HCT116 (cell line): ENCODE data around the gene NABP1. TPM values are rescaled to one million over a fixed set of nuclear protein-coding genes. Genes with fewer than 3 reads are reported as not detected.

Source experiments
- ATAC-seq: fragments of 200-7000 bp; cut with Tn5 transposase; 2 replicates; pipeline ENCODE4 v1.9.1; 2020; ENCODE audit warnings: mild to moderate bottlenecking, moderate library complexity
- BruUV-seq: library from RNA; stranded (reverse); fragments of 400-500 nt; replicated peaks from 2 replicates; lab custom pipeline; 2021; lab: Mats Ljungman, UMichigan
- CTCF ChIA-PET: fragments of 300-600 bp; sonication (Branson Sonifier 250); formaldehyde crosslinking; loops from one replicate; lab custom pipeline; 2021; ENCODE audit warnings: antibody characterized with exemption; lab: Charles Lee
- POLR2A ChIA-PET: fragments of 300-600, 350-600 bp; sonication (Branson Sonifier 250); formaldehyde crosslinking; loops from one replicate; lab custom pipeline; 2021; ENCODE audit warnings: antibody characterized with exemption; lab: Charles Lee
- RAD21 ChIA-PET, 2 experiments: fragments of 300-600 bp; sonication (Branson Sonifier 250); formaldehyde crosslinking; loops; one replicate each; lab custom pipeline; 2023; ENCODE audit warnings: low total read pairs in 2 of 2; ENCODE audit not compliant: uncharacterized antibody in 2 of 2, unreplicated experiment in 2 of 2, low non-redundant PET in 1 of 2; lab: Charles Lee
- DNase-seq: peaks from one replicate; pipeline ENCODE4 v3.0.0-alpha.2; 2010; ENCODE audit warnings: low read depth, low spot score
- H2AFZ ChIP-seq: fragments of 200-600 bp; shearing (Covaris generic), sonication (generic); 2 replicates; pipeline ENCODE4 v1.6.1; 2017; ENCODE audit warnings: low read depth, mixed run types, mixed read lengths, antibody characterized with exemption, low read length; ENCODE audit not compliant: poor library complexity, severe bottlenecking
- H3K27ac ChIP-seq: 2 replicates; pipeline ENCODE4 v1.5.1; 2012; ENCODE audit warnings: low read depth, low read length
- H3K27me3 ChIP-seq: fragments of 200-600 bp; sonication (generic); 2 replicates; pipeline ENCODE4 v1.6.1; 2016; ENCODE audit warnings: mixed run types, low read length, mixed read lengths; ENCODE audit not compliant: insufficient read depth
- H3K36me3 ChIP-seq, 2 experiments: fragments of 200-500 bp in 1 of 2; fragments of 200-600 bp in 1 of 2; sonication (Bioruptor generic) in 1 of 2; sonication (generic) in 1 of 2; 2 replicates each; pipeline versions ENCODE4 v1.5.1 to v1.6.1; 2014 to 2016; ENCODE audit warnings: low read length in 2 of 2, inconsistent platforms in 1 of 2, mixed read lengths in 1 of 2, mixed run types in 1 of 2; ENCODE audit not compliant: insufficient read depth in 2 of 2, control insufficient read depth in 1 of 2
- H3K4me1 ChIP-seq, 2 experiments: fragments of 200-600 bp in 1 of 2; sonication (generic) in 1 of 2; 2 replicates each; pipeline versions ENCODE4 v1.5.1 to v1.6.1; 2012 to 2017; ENCODE audit warnings: low read length in 2 of 2, inconsistent platforms in 1 of 2, mild to moderate bottlenecking in 1 of 2, mixed read lengths in 1 of 2, mixed run types in 1 of 2, moderate library complexity in 1 of 2; ENCODE audit not compliant: insufficient read depth in 2 of 2, control insufficient read depth in 1 of 2
- H3K4me2 ChIP-seq: fragments of 200-600 bp; sonication (generic); 2 replicates; pipeline ENCODE4 v1.6.1; 2017; ENCODE audit warnings: mixed run types, low read length, mixed read lengths
- H3K4me3 ChIP-seq, 2 experiments: fragments of 200-600 bp in 1 of 2; sonication (generic) in 1 of 2; replicated peaks in 1 of 2; 2 replicates each; pipeline ENCODE4 v1.5.1; 2011 to 2016; ENCODE audit warnings: low read length in 2 of 2, control low read depth in 1 of 2, low read depth in 1 of 2, mild to moderate bottlenecking in 1 of 2, mixed read lengths in 1 of 2, mixed run types in 1 of 2
- H3K79me2 ChIP-seq: fragments of 200-600 bp; sonication (generic); 2 replicates; pipeline ENCODE4 v1.6.1; 2017; ENCODE audit warnings: mild to moderate bottlenecking, mixed run types, low read length, moderate library complexity, mixed read lengths; ENCODE audit not compliant: insufficient read depth
- H3K9ac ChIP-seq: fragments of 200-600 bp; sonication (generic); 2 replicates; pipeline ENCODE4 v1.6.1; 2016; ENCODE audit warnings: low read length, mixed read lengths
- H3K9me2 ChIP-seq: fragments of 200-600 bp; sonication (generic), shearing (Covaris generic); 2 replicates; pipeline ENCODE4 v1.6.1; 2017; ENCODE audit warnings: mixed run types, mild to moderate bottlenecking, moderate library complexity; ENCODE audit not compliant: insufficient read depth
- H3K9me3 ChIP-seq, 2 experiments: fragments of 200-500 bp in 1 of 2; fragments of 200-600 bp in 1 of 2; sonication (Bioruptor generic) in 1 of 2; sonication (generic) in 1 of 2; 2 replicates each; pipeline ENCODE4 v1.6.1; 2014 to 2017; ENCODE audit warnings: low read length in 2 of 2, mixed read lengths in 2 of 2, inconsistent platforms in 1 of 2, low read depth in 1 of 2, mild to moderate bottlenecking in 1 of 2, mixed run types in 1 of 2, moderate library complexity in 1 of 2; ENCODE audit not compliant: control insufficient read depth in 1 of 2, insufficient read depth in 1 of 2
- H4K20me1 ChIP-seq: fragments of 200-600 bp; sonication (generic), shearing (Covaris generic); 2 replicates; pipeline ENCODE4 v1.6.1; 2017; ENCODE audit warnings: mixed run types, mild to moderate bottlenecking, moderate library complexity; ENCODE audit not compliant: insufficient read depth
- CBX3 ChIP-seq: IDR thresholded peaks from 2 replicates; pipeline ENCODE4 v1.6.1; 2012; ENCODE audit warnings: low read depth
- ELF1 ChIP-seq: IDR thresholded peaks from 2 replicates; pipeline ENCODE4 v1.6.1; 2012; ENCODE audit warnings: low read depth, borderline replicate concordance
- EZH2 ChIP-seq: fragments of 200-600 bp; sonication (generic); IDR thresholded peaks from 2 replicates; pipeline ENCODE4 v1.6.1; 2017; ENCODE audit warnings: antibody characterized with exemption, mixed run types
- FOSL1 ChIP-seq: IDR thresholded peaks from 2 replicates; pipeline ENCODE4 v1.6.1; 2012; ENCODE audit warnings: low read depth
- POLR2AphosphoS5 ChIP-seq: IDR thresholded peaks from 2 replicates; pipeline ENCODE4 v1.6.1; 2011; ENCODE audit warnings: mild to moderate bottlenecking, low read depth, low read length, moderate library complexity
- RAD21 ChIP-seq: IDR thresholded peaks from 2 replicates; pipeline ENCODE4 v1.6.1; 2012; ENCODE audit warnings: low read depth, mild to moderate bottlenecking
- SRF ChIP-seq: IDR thresholded peaks from 2 replicates; pipeline ENCODE4 v1.6.1; 2012; ENCODE audit warnings: low read depth
- TCF7L2 ChIP-seq: IDR thresholded peaks from 2 replicates; pipeline ENCODE4 v1.7.0; 2011; ENCODE audit warnings: borderline replicate concordance, inconsistent platforms; ENCODE audit not compliant: insufficient read depth, insufficient read length; ENCODE audit errors: extremely low read depth
- YY1 ChIP-seq: IDR thresholded peaks from 2 replicates; pipeline ENCODE4 v1.6.1; 2011; ENCODE audit warnings: low read length, low read depth, moderate library complexity, mild to moderate bottlenecking; ENCODE audit not compliant: insufficient replicate concordance; ENCODE audit errors: extremely low read depth
- intact Hi-C: fragments of 100-400 bp; cut with micrococcal nuclease; formaldehyde crosslinking; loops from 2 replicates; pipeline ENCODE4 v1.10.0; 2022
- total RNA-seq: library from RNA; stranded (reverse); gene quantifications from one replicate; pipeline ENCODE4 v1.2.1, GENCODE V29; 2021; ENCODE audit not compliant: unreplicated experiment
- TF ChIP-seq, protein P1 (sequence below): IDR thresholded peaks from 2 replicates; pipeline ENCODE4 v1.6.1; 2012

The NABP1 gene
- total RNA-seq, 1 experiment from 2014 or later: 39.3 TPM

DNA sequence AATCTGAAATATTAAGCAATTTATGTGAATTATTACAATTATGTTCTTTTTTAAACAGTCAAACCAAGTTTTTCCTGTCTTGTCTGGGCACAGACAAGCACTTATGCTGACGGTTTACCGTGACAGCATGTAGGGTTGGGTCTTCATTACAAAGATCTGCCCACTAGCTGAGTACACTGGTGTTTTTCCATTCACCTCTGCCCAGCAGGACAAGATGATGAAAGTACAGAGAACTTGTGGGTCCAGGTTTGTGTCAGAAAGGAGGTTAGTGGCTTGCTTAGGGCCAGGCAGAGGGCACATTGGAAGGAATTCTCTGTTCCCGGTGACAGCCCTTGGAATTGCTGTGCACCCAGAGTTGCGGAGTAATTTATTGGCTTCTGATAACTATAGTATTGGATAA lies 14.0 kb downstream of the NABP1 start:
- no peak overlapping the region for H3K27ac ChIP-seq
- peak; percentile 18; the same call in 1 of the 2 replicates for TF ChIP-seq POLR2AphosphoS5
- TF ChIP-seq CBX3: no peak
- H3K36me3 ChIP-seq: peaks cover 4 to 14% of the 10 kb centered on the region in 2 experiments; a peak in 3 of 4 replicates
- RAD21 ChIA-PET: no interaction called here
- H2AFZ ChIP-seq: no peak overlapping the region
- intact Hi-C loops: loop anchor here (1.0 kb wide), 2 partner anchors 121 to 126 kb away; no protein-coding TSS in a partner anchor
- BruUV-seq: no TSS peak
- H4K20me1 ChIP-seq: no peaks in the 10 kb centered on the region; the same call in 1 of the 2 replicates
- no peaks in the 10 kb centered on the region for H3K9me2 ChIP-seq
- no peak overlapping the region for H3K9ac ChIP-seq
- POLR2A ChIA-PET: interaction anchor here (1.1 kb wide), 1 partner anchor 13 kb away, joined by 3 read pairs; no protein-coding TSS in a partner anchor
- CTCF ChIA-PET: interaction anchor here (1.0 kb wide), 2 partner anchors 12 to 121 kb away, joined by 3 read pairs; no protein-coding TSS in a partner anchor
- H3K9me3 ChIP-seq: no peaks in the 10 kb centered on the region
- H3K4me2 ChIP-seq: no peak overlapping the region
- H3K4me3 ChIP-seq: no peak overlapping the region
- no peaks in the 10 kb centered on the region for H3K79me2 ChIP-seq
- no peaks in the 10 kb centered on the region for H3K27me3 ChIP-seq
- no peak for ATAC-seq
- no peak for DNase-seq
- H3K4me1 ChIP-seq: peaks cover 19 to 37% of the 10 kb centered on the region in 2 experiments

DNA sequence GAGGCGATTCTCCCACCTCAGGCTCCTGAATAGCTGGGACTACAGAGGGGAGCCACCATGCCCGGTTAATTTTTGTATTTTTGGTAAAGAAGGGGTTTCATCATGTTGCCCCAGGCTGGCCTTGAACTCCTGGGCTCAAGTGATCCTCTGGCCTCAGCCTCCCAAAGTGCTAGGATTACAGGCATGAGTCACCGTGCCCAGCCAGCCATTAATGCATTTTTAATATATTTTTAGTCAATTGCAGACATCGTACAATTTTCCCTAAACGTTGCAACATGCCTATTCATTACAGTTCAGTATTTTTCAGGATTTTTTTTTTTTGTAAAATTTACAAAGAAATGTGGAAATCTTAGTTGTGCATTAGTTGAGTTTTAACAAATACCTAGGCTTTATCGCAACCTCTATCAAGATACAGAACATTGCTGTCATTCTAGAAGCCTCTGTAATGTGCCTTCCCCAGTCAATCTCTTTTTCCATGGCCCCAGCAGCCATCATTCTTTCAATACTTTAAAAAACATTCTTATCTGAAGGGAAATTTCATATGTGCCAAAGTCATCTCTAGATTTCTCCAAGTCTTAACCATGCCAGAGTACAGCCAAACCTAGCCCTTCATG lies 14.7 kb downstream of the NABP1 start:
- Histone ChIP-seq H3K27me3 (no peaks in the 10 kb centered on the region), H3K9me2 (no peaks in the 10 kb centered on the region), H4K20me1 (no peaks in the 10 kb centered on the region), H3K79me2 (no peaks in the 10 kb centered on the region), H3K4me1 (peaks cover 19 to 35% of the 10 kb centered on the region in 2 experiments), H3K4me2 (no peak overlapping the region), H3K27ac (no peak overlapping the region), H2AFZ (no peak overlapping the region), H3K9me3 (no peaks in the 10 kb centered on the region)
- CTCF ChIA-PET: no interaction called here
- intact Hi-C loops: no loop called here
- no peak for DNase-seq
- POLR2A ChIA-PET: interaction anchor here (1.1 kb wide), 1 partner anchor 13 kb away, joined by 3 read pairs; no protein-coding TSS in a partner anchor
- no peak for TF ChIP-seq EZH2
- no peak for TF ChIP-seq RAD21
- TF ChIP-seq YY1: no peak
- no peak for TF ChIP-seq TCF7L2
- TF ChIP-seq FOSL1: no peak
- no peak for TF ChIP-seq SRF
- TF ChIP-seq, protein P1, sequence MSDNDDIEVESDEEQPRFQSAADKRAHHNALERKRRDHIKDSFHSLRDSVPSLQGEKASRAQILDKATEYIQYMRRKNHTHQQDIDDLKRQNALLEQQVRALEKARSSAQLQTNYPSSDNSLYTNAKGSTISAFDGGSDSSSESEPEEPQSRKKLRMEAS: no peak
- no peak for TF ChIP-seq ELF1
- TF ChIP-seq, all 23 proteins: peak for 0
- ATAC-seq: no peak
- Histone ChIP-seq H3K9ac (no peak overlapping the region), H3K4me3 (no peak overlapping the region), H3K36me3 (peaks cover 2 to 11% of the 10 kb centered on the region in 2 experiments; a peak in 3 of 4 replicates)
- RAD21 ChIA-PET: no interaction called here
- no TSS peak for BruUV-seq
